Measurements from ENCODE around the gene ROPN1B. TPM values are rescaled to one million over a fixed set of nuclear protein-coding genes. Genes with fewer than 3 reads are reported as not detected.

The ROPN1B gene
- total RNA-seq, 1 donor from 2014 or later = not detected

DNA sequence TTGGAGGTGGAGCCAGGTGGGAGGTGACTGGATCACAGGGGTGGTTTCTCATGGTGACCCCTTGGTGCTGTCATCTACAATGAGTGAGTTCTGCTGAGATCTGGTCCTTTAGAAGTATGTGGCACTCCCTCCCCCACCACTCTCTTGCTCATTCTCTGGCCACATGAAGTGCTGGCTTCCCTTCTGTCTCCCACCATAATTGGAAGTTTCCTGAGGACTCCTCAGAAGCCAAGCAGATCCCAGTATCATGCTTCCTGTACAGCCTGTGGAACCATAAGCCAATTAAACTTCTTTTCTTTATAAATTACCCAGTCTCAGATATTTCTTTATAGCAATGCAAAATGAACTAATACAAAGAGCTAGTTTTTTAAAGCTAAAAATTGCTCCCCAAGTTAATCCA, 60.3 kb downstream of the ROPN1B start:
- no peaks in the 10 kb centered on the region for H3K4me1 Mint-ChIP-seq (ENCODE audit: low read depth, unreplicated experiment)
- H3K27me3 Mint-ChIP-seq (ENCODE audit: unreplicated experiment) = peaks cover 8% of the 10 kb centered on the region
- no peak for TF ChIP-seq CTCF (IDR thresholded peaks at IDR 0.05; ENCODE audit: partially characterized antibody, unreplicated experiment)
- DNase-seq = no peak
- H3K4me3 Mint-ChIP-seq (ENCODE audit: unreplicated experiment) = no peak overlapping the region
- peaks cover 53% of the 10 kb centered on the region for H3K36me3 Mint-ChIP-seq (ENCODE audit: unreplicated experiment)
- peaks cover 4% of the 10 kb centered on the region for H3K9me3 Mint-ChIP-seq (ENCODE audit: unreplicated experiment)
- no peak overlapping the region for H3K27ac Mint-ChIP-seq (ENCODE audit: unreplicated experiment)

GRCh38 chr3:126030455-126030854, 61.5 kb downstream of the ROPN1B start:
- peaks cover 52% of the 10 kb centered on the region for H3K36me3 Mint-ChIP-seq (ENCODE audit: unreplicated experiment)
- peaks cover 4% of the 10 kb centered on the region for H3K9me3 Mint-ChIP-seq (ENCODE audit: unreplicated experiment)
- DNase-seq = no peak
- H3K27me3 Mint-ChIP-seq (ENCODE audit: unreplicated experiment) = peaks cover 8% of the 10 kb centered on the region
- no peak overlapping the region for H3K4me3 Mint-ChIP-seq (ENCODE audit: unreplicated experiment)
- no peaks in the 10 kb centered on the region for H3K4me1 Mint-ChIP-seq (ENCODE audit: low read depth, unreplicated experiment)
- no peak for TF ChIP-seq CTCF (IDR thresholded peaks at IDR 0.05; ENCODE audit: partially characterized antibody, unreplicated experiment)
- H3K27ac Mint-ChIP-seq (ENCODE audit: unreplicated experiment) = no peak overlapping the region

GRCh38 chr3:126031981-126032471, 63.0 kb downstream of the ROPN1B start:
- Mint-ChIP-seq H3K4me1 (ENCODE audit: low read depth, unreplicated experiment) (no peaks in the 10 kb centered on the region), H3K27me3 (ENCODE audit: unreplicated experiment) (peaks cover 5% of the 10 kb centered on the region), H3K9me3 (ENCODE audit: unreplicated experiment) (peaks cover 5% of the 10 kb centered on the region), H3K27ac (ENCODE audit: unreplicated experiment) (no peak overlapping the region), H3K4me3 (ENCODE audit: unreplicated experiment) (no peak overlapping the region), H3K36me3 (ENCODE audit: unreplicated experiment) (peaks cover 49% of the 10 kb centered on the region)
- no peak for TF ChIP-seq CTCF (IDR thresholded peaks at IDR 0.05; ENCODE audit: partially characterized antibody, unreplicated experiment)
- no peak for DNase-seq

Other genes starting within 250 kb of the ROPN1B start
- gene SLC41A3, start 114.9 kb downstream of the ROPN1B start, total RNA-seq (ENCODE audit: unreplicated experiment) = 38.6 TPM
- not detected for gene ALDH1L1, start 211.4 kb downstream of the ROPN1B start, total RNA-seq (ENCODE audit: unreplicated experiment)

Data from glutamatergic neuron (in vitro differentiated cells).